ENCODE data around the gene S1PR3.

DNA sequence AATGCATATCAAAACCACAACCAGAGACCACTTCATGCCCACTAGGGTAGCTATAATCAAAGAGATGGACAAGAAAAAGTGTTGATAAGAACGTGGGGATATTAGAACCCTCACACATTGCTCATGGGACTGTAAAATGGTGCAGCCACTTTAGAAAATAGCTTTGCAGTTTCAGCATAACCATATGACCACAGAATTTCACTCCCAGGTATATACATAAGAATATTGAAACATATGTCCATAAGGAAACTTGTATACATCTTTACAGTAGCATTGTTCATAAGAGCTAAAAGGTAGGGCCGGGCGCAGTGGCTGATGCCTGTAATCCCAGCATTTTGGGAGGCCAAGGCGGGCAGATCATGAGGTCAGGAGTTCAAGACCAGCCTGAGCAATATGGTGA lies 56.4 kb downstream of the S1PR3 start:
- TF ChIP-seq POLR2AphosphoS5 (IDR thresholded peaks at IDR 0.05; ENCODE audit: borderline replicate concordance, low read depth, low read length) (no peak), FOXP2 (optimal IDR thresholded peaks at IDR 0.05; ENCODE audit: control extremely low read depth, extremely low read length, insufficient read depth) (no peak)

Measured in SK-N-MC (cell line).